RWPE1 (cell line): ENCODE measurements around the gene FKRP.
A peak's percentile ranks its signal among the peaks of the same experiment; 100 is the strongest.
"Not testable (repeated sequence)": the region's sequence is repeated elsewhere in the genome, so short reads cannot be mapped to it uniquely, and the experiment has no call there.

Experiments used
- CTCF ChIA-PET: fragments of 350-600 bp; sonication (Branson Sonifier 250); formaldehyde crosslinking; extraction: SDS; loops from one replicate; lab custom pipeline; 2021; lab: Yijun Ruan, JAX
- POLR2A ChIA-PET: fragments of 400-600 bp; formaldehyde crosslinking; extraction: SDS; loops from one replicate; lab custom pipeline; 2020; ENCODE audit warnings: antibody characterized with exemption; ENCODE audit not compliant: low non-redundant PET; lab: Yijun Ruan, JAX
- DNase-seq: peaks from one replicate; pipeline ENCODE4 v3.0.0; 2012; ENCODE audit warnings: low spot score
- H3K27ac ChIP-seq: fragments of 450-650 bp; 2 replicates; pipeline ENCODE4 v1.5.1; 2017
- CTCF ChIP-seq: fragments of 450-650 bp; conservative IDR thresholded peaks from 2 replicates; pipeline ENCODE4 v1.5.1; 2017; ENCODE audit warnings: low read depth, mild to moderate bottlenecking

The FKRP gene

GRCh38 chr19:46789371-46789770 is 43.5 kb downstream of the FKRP start:
- peak overlapping the region; percentile 99 for H3K27ac ChIP-seq
- CTCF ChIA-PET: interaction anchor here (0.6 to 0.7 kb wide), 3 partner anchors 8 to 51 kb away, joined by 3 to 5 read pairs (median 3); no protein-coding TSS in a partner anchor

DNA sequence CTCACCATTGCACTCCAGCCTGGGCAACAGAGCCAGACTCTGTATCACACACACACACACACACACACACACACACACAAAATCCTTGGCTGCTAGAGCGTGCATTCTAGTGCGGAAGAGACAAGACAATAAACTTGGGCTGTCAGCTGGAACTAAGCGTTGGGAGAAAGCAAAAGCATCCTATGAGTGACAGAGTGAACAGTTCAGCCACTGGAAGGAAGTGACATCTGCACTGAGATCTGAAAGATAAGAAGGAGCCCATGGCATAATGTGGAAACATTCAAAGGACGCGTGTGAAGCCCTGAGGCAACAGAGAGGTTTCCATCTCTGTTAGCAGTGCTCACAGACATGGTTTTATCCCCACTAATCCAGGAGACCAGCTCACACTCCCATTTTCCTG is 46.1 kb downstream of the FKRP start:
- TF ChIP-seq CTCF: no peak
- CTCF ChIA-PET: no interaction called here
- no peak for DNase-seq
- no peak overlapping the region for H3K27ac ChIP-seq
- POLR2A ChIA-PET: no interaction called here

More at GRCh38 chr19:46789371-46789770, 43.5 kb downstream of the FKRP start:
- no peak for TF ChIP-seq CTCF
- no peak for DNase-seq
- POLR2A ChIA-PET: no interaction called here

DNA sequence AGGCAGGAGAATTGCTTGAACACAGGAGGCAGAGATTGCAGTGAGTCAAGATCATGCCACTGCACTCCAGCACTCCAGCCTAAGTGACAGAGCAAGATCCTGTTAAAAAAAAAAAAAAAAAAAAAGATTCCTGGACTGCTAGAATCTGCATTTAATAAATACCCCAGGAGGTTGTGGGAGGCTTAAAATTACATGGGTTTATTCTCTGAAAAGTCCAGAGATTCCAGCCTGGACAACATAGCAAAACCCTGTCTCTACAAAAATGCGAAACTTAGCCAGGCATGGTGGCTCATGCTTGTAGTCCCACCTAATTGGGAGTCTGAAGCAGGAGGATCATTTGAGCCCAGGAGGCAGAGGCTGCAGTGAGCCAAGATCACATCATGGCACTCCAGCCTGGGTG is 52.0 kb downstream of the FKRP start:
- ChIA-PET CTCF (interaction anchor here (1.4 to 1.6 kb wide), 2 partner anchors 40 to 42 kb away, joined by 5 to 6 read pairs; no protein-coding TSS in a partner anchor), POLR2A (interaction anchor here (1.0 kb wide), 1 partner anchor 9 kb away, joined by 4 read pairs; the partner anchor contains the start of gene SLC1A5)
- no peak for TF ChIP-seq CTCF
- DNase-seq: no peak
- no peak overlapping the region for H3K27ac ChIP-seq

GRCh38 chr19:46798713-46799112 is 52.9 kb downstream of the FKRP start:
- ChIA-PET CTCF (no interaction called here), POLR2A (no interaction called here)
- no peak overlapping the region for H3K27ac ChIP-seq
- no peak for TF ChIP-seq CTCF
- no peak for DNase-seq

- TF ChIP-seq CTCF: no peak
- ChIA-PET CTCF (interaction anchor here (0.7 kb wide), 1 partner anchor 148 kb away, joined by 4 read pairs; no protein-coding TSS in a partner anchor), POLR2A (no interaction called here)
- no peak for DNase-seq
- no peak overlapping the region for H3K27ac ChIP-seq
Observed at GRCh38 chr19:46802152-46802551, 56.3 kb downstream of the FKRP start.

GRCh38 chr19:46803555-46803954 is 57.7 kb downstream of the FKRP start:
- no peak for DNase-seq
- H3K27ac ChIP-seq: no peak overlapping the region
- ChIA-PET POLR2A (no interaction called here), CTCF (interaction anchor here (0.5 kb wide), 1 partner anchor 24 kb away, joined by 3 read pairs; no protein-coding TSS in a partner anchor)
- TF ChIP-seq CTCF: no peak

DNA sequence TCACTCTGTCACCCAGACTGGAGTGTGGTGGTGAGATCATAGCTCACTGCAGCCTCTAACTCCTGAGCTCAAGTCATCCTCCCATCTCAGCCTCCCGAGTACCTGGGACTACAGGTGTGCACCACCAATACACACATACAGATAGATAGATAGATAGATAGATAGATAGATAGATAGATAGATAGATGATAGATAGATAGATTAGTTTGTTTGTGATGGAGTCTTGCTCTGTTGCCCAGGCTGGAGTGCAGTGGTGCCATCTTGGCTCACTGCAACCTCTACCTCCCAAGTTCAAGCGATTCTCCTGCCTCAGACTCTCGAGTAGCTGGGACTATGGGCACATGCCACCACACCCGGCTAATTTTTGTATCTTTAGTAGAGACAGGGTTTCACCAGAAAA is 58.6 kb downstream of the FKRP start:
- POLR2A ChIA-PET, CTCF ChIA-PET, DNase-seq, H3K27ac ChIP-seq: not testable (repeated sequence)
